Activated CD8-positive, alpha-beta memory T cell treated with anti-CD3 and anti-CD28 coated beads, Interleukin-2, amount 50 U/mL, for 4 hours (primary cell): ENCODE data around the gene ZBP1.

Experiments
- DNase-seq: peaks from one replicate; pipeline ENCODE4 v3.0.0-alpha.2; 2020

Gene ZBP1

GRCh38 chr20:57583289-57584257 lies 36.7 kb downstream of the ZBP1 start:
- no peak for DNase-seq

GRCh38 chr20:57582432-57583288 lies 37.6 kb downstream of the ZBP1 start:
- DNase-seq, result no peak

DNA sequence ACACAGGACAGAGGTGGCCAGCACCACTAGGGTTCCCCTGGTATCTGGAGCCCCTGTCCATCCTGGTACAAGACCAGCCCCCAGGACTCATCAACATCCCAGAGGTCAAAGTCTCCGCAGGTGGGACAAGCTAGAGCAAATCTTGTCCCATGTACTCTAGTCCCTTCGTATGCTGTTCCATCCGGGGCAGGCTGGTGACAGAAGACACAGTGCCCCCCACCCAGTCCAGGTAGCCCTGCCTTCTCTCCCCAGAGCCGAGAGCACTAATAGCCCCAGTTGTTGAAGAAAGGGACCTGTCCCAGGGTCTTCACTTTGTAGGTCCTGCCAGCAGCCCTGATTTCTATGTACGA lies 38.2 kb downstream of the ZBP1 start:
- DNase-seq, result no peak

GRCh38 chr20:57581202-57582028 lies 38.8 kb downstream of the ZBP1 start:
- no peak for DNase-seq

- no peak for DNase-seq
Observed at GRCh38 chr20:57580478-57581201, 39.6 kb downstream of the ZBP1 start.

GRCh38 chr20:57579898-57580447 lies 40.3 kb downstream of the ZBP1 start:
- no peak for DNase-seq

- no peak for DNase-seq
Observed at GRCh38 chr20:57579331-57579897, 40.8 kb downstream of the ZBP1 start.

DNA sequence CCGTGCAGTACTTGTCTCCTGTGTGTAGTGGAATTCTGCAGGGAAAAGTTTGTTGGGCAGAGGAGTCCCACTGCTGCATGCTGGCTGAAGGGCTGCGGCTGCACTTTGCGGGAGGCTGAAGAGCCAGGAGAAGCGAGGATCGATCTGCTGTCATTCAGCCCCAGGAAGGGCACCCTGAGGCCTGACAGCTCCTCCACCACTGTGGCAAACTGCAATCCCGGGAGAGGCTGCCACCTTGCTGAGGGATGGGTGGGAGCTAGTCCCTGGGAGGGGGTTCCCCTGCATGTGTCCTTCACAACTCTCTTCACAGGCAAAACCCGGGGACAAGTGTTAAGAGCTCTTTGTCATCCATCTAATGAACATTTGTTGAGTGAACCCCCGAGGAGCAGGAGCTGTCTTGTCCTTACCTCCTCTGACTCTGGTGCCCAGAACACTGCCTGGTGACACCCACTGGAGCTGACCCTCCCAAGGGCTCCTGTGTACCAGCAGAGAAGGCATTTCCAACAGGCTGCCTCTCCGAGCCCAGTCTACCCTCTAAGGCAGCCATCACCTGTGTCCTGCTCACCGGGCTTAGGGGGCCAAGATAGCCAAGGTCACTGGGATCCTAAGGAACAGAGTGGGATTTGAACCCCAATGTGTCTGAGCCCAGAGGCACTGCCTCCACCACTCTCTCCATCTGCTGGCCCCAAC lies 41.6 kb downstream of the ZBP1 start:
- no peak for DNase-seq

DNA sequence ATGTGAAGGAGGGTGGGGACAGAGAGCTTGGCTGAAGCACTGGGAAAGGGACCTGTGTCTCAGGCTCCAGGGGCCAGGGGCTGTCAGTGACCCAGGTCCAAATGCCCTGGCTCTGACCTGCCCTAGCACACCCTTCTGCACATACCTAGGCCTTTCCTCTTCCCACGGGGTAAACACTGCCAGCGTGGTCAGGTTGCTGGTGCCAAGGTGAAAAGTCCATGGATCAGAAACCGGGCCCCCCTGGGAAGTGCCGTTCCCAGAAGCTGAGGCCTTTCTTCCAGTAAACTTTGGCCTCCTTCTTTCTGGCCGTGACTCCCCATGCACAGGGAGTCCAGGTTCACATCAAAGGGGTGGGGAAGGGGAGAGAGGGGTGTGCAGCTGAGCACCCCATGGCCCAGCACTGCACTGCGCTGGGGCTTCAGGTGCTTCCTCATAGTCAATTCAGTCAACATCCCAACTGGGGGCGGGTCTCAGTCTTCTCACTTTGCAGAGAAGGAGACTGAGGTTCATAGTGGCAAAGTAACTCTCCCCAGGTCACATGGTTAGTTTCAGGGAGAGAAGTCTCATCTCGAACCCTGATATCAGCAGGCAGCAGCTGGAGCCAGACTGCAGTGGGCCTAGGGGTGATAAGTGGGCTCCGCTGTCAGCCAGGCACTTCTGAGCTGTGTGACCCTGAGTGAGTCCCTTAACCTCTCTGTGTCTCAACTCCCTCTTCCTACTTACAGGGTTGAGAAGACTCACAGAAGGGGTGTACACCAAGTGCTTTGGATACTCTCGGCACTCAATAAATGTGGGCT lies 42.3 kb downstream of the ZBP1 start:
- DNase-seq, result no peak

DNA sequence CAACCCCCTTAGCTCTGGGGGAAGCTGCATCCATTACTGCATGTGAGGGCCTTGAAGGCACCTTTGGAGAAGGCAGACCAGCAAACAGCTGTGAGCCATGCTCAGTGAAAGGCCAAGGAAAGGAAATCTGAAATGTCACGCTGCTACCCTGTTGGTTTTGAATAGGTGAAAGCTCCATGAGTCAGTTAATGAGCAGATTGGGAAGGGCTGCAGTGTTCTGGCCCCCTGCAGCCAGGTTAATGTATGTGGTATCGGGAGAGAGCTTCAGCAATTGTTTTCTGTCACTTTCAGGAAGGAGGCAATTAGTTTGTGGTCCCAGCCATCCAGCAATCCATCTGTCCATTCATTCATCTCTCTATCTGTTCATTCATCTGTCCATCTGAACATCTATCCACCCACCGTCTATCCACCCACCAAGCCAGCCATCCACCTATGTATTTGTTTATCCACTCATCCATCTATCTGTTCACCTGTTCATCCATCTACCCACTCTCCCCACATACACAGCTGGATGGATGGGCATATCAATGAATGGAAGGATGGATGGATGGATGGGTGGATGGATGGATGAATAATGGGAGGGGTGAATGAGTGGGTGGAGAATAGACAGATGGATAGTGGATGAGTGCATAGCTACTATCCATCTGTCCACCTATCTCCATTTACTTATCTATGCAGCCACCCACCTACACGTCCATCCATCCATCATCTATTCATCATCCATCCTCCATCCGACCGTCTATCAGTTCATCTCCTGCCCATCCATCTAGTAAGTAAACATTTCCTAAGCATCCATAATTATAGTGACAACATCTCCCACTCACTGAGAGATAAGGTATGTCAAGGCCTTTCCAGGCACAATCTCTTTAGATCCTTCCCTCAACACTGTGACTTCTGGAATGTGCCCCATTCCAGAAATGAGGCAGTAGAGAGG lies 43.3 kb downstream of the ZBP1 start:
- DNase-seq, result no peak

GRCh38 chr20:57576002-57576401 lies 44.2 kb downstream of the ZBP1 start:
- DNase-seq, result no peak

DNA sequence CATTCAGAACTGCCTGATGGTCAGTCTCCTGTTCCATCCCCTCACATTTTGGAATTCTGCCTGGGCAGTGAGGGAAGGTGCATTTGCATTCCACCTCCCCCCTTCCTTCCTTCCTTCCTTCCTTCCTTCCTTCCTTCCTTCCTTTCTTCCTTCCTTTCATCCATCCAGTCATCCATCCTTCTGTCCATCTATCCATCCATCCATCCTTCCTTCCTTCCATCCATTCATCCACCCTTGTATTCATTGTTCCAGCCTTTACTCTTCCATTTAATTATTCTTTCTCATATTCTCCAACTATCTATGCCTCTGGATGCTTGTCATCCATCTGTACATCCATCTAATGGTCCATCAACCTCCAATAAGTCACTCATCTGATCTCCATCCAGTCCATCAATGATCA lies 45.3 kb downstream of the ZBP1 start:
- no peak for DNase-seq

DNA sequence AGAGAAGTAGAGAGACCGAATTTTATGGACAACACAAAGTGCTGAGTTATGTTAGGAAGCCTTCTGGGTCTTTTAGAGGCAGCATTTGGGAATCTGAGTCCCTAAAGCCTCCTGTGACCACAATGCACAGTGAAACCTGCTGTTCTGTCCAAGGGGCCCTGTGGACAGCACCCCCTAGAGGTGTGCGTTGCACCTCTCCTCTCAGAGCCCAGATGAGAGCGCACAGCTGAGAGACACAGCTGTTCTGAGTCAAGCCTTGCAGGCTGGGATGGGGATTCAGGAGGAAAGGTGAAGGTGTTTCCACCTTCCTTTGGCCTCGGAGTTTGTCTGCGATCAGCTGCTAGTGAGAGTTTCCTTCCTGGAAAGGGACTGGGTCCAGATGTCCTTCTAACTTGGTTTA lies 46.3 kb downstream of the ZBP1 start:
- DNase-seq, result no peak

DNA sequence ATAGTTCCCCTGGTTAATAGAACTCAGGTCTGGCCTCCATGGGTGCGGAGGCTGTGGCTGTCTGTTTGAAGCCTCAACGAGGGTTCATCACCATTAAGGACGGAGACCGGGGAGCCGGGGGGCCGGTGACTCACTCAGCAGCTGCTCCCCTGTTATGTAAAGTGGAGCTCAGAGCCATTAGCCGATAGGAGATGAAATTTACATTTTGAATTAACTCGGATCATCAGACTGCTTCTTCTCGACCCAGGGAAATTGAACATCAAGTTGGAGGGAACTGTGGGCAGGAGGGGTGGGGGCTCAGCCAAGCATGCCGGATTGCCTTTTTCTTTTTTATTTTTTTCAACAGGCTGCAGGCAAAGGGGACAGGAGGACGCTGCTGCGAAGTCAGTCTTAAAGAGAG lies 47.0 kb downstream of the ZBP1 start:
- DNase-seq, result no peak

GRCh38 chr20:57571782-57572416 lies 48.3 kb downstream of the ZBP1 start:
- DNase-seq, result no peak

GRCh38 chr20:57570920-57571319 lies 49.3 kb downstream of the ZBP1 start:
- DNase-seq, result no peak

GRCh38 chr20:57570145-57570850 lies 49.9 kb downstream of the ZBP1 start:
- no peak for DNase-seq

DNA sequence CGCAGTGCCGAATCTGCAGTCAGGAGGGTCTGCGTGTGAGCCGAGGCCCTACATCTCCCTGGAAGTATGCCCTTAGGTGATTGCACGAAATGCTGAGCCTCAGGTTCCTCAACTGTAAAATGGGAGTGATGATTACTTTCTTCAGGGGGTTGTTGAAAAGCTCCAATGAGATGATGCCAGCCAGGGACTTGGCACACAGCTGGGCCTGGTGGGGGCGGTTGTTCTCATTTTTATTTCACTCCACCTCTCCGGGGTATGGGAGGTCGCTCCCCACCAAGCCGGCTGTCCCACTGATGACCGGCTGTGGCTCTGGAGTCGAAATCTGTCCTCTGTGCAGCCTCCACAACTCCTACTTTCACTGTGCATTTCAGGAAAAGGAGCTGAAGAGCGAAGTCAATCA lies 51.3 kb downstream of the ZBP1 start:
- DNase-seq, result no peak
